Peyer's patch (tissue), 4 donors: Measurements from ENCODE around the gene ACOT2.

Source experiments
- POLR2A ChIP-seq, 2 donors: fragments of 450-650 bp; IDR thresholded peaks; one replicate each; pipeline ENCODE4 v1.5.1; 2017; ENCODE audit warnings: antibody characterized with exemption in 2 of 2, mild to moderate bottlenecking in 2 of 2, moderate library complexity in 2 of 2
- TF ChIP-seq, protein P1 (sequence below), 6 experiments: fragments of 450-650 bp in 4 of 6; fragments of 200-600 bp in 2 of 6; sonication (generic) in 1 of 6; IDR thresholded peaks; one replicate each; pipeline ENCODE4 v1.5.1; 2017 to 2019; ENCODE audit warnings: antibody characterized with exemption in 6 of 6, mild to moderate bottlenecking in 3 of 6, moderate library complexity in 1 of 6

DNA sequence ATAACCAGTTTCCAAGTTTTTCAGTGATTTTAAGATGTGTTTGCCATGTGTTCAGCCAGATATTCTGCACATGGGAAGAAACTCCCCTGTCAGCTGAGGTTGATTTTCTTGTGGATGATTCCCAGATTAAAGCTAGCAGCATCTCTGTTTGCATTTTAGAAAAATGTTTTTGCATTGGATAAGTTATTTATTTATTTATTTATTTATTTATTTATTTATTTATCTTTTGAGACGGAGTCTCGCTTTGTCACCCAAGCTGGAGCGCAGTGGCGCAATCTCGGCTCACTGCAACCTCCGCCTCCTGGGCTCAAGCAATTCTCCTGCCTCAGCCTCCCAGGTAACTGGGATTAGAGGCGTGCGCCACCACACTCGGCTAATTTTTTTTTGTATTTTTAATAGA lies 25.5 kb downstream of the ACOT2 start:
- TF ChIP-seq, protein P1, sequence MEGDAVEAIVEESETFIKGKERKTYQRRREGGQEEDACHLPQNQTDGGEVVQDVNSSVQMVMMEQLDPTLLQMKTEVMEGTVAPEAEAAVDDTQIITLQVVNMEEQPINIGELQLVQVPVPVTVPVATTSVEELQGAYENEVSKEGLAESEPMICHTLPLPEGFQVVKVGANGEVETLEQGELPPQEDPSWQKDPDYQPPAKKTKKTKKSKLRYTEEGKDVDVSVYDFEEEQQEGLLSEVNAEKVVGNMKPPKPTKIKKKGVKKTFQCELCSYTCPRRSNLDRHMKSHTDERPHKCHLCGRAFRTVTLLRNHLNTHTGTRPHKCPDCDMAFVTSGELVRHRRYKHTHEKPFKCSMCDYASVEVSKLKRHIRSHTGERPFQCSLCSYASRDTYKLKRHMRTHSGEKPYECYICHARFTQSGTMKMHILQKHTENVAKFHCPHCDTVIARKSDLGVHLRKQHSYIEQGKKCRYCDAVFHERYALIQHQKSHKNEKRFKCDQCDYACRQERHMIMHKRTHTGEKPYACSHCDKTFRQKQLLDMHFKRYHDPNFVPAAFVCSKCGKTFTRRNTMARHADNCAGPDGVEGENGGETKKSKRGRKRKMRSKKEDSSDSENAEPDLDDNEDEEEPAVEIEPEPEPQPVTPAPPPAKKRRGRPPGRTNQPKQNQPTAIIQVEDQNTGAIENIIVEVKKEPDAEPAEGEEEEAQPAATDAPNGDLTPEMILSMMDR (IDR thresholded peaks at IDR 0.05): no peak
- TF ChIP-seq POLR2A (IDR thresholded peaks at IDR 0.05): no peak
